SU-DHL-6 (cell line): ENCODE data around the gene EPC2.

ENCODE experiments used
- H2AFZ ChIP-seq: fragments of 200-600 bp; sonication (generic); 2 replicates; pipeline ENCODE4 v1.6.1; 2014; ENCODE audit warnings: low read depth, mild to moderate bottlenecking, moderate library complexity, mixed read lengths, antibody characterized with exemption, low read length; ENCODE audit not compliant: severe bottlenecking
- H3F3A ChIP-seq: fragments of 200-600 bp; shearing (Covaris generic); 2 replicates; pipeline ENCODE4 v1.6.0; 2016; ENCODE audit warnings: antibody characterized with exemption, mild to moderate bottlenecking; ENCODE audit not compliant: insufficient read depth
- H3K27ac ChIP-seq: fragments of 200-600 bp; sonication (generic); 2 replicates; pipeline ENCODE4 v1.5.1; 2016; ENCODE audit warnings: low read depth, mild to moderate bottlenecking, low read length, moderate library complexity, mixed read lengths
- H3K27me3 ChIP-seq: fragments of 200-600 bp; sonication (generic), shearing (Covaris generic); 2 replicates; pipeline ENCODE4 v1.6.0; 2014; ENCODE audit warnings: mild to moderate bottlenecking, low read length
- H3K36me3 ChIP-seq: fragments of 200-600 bp; sonication (generic); 2 replicates; pipeline ENCODE4 v1.6.1; 2014; ENCODE audit warnings: mild to moderate bottlenecking, low read length, mixed read lengths
- H3K4me2 ChIP-seq: fragments of 300-600, 200-600 bp; shearing (Covaris generic), sonication (generic); 2 replicates; pipeline ENCODE4 v1.6.0; 2014; ENCODE audit warnings: low read length, low read depth, mild to moderate bottlenecking; ENCODE audit not compliant: poor library complexity, severe bottlenecking
- H3K4me3 ChIP-seq: fragments of 200-600 bp; sonication (generic); 2 replicates; pipeline ENCODE4 v1.5.1; 2014; ENCODE audit warnings: antibody characterized with exemption, low read length, mild to moderate bottlenecking, mixed read lengths; ENCODE audit not compliant: insufficient read depth, poor library complexity, severe bottlenecking
- H3K79me2 ChIP-seq: fragments of 200-600 bp; sonication (generic); 2 replicates; pipeline ENCODE4 v1.6.1; 2014; ENCODE audit warnings: mild to moderate bottlenecking, low read length, moderate library complexity; ENCODE audit not compliant: insufficient read depth
- H3K9ac ChIP-seq: fragments of 200-600 bp; sonication (generic); 2 replicates; pipeline ENCODE4 v1.7.0; 2014; ENCODE audit warnings: mild to moderate bottlenecking, low read length
- H3K9me2 ChIP-seq: fragments of 200-600 bp; sonication (generic); replicated peaks from 2 replicates; pipeline ENCODE4 v1.6.1; 2014; ENCODE audit warnings: low read length; ENCODE audit not compliant: insufficient read depth
- H3K9me3 ChIP-seq: fragments of 200-600 bp; sonication (generic); 2 replicates; pipeline ENCODE4 v1.6.1; 2014; ENCODE audit warnings: low read length, mixed read lengths; ENCODE audit not compliant: insufficient read depth
- H4K20me1 ChIP-seq: fragments of 200-600 bp; sonication (generic); 2 replicates; pipeline ENCODE4 v1.6.1; 2014; ENCODE audit warnings: low read depth, mild to moderate bottlenecking, antibody characterized with exemption, low read length, moderate library complexity, mixed read lengths
- CTCF ChIP-seq: fragments of 200-600 bp; sonication (generic); IDR thresholded peaks from one replicate; pipeline ENCODE4 v1.5.1; 2017; ENCODE audit warnings: antibody characterized with exemption, mild to moderate bottlenecking, low read length, moderate library complexity; ENCODE audit not compliant: insufficient read depth, poor library complexity, severe bottlenecking
- EZH2phosphoT487 ChIP-seq: fragments of 200-600 bp; sonication (generic), shearing (Covaris generic); conservative IDR thresholded peaks from 2 replicates; pipeline ENCODE4 v1.6.1; 2018; ENCODE audit warnings: mild to moderate bottlenecking, antibody characterized with exemption, low read length, moderate library complexity, mixed read lengths

The EPC2 gene

GRCh38 chr2:148828941-148829340 lies 184.4 kb downstream of the EPC2 start:
- Histone ChIP-seq H4K20me1 (no peaks in the 10 kb centered on the region), H3K36me3 (no peaks in the 10 kb centered on the region), H3K79me2 (no peaks in the 10 kb centered on the region), H3K9ac (no peak overlapping the region), H2AFZ (no peak overlapping the region), H3K9me3 (peaks cover 5% of the 10 kb centered on the region; the same call in 1 of the 2 replicates), H3K27me3 (no peaks in the 10 kb centered on the region; the same call in 1 of the 2 replicates), H3K9me2 (no peaks in the 10 kb centered on the region), H3K27ac (no peak overlapping the region), H3K4me3 (no peak overlapping the region), H3K4me2 (no peak overlapping the region), H3F3A (no peaks in the 10 kb centered on the region)
- no peak for TF ChIP-seq CTCF
- no peak for TF ChIP-seq EZH2phosphoT487

- peaks cover 5% of the 10 kb centered on the region; the same call in 1 of the 2 replicates for H3K9me3 ChIP-seq
- no peaks in the 10 kb centered on the region for H3K36me3 ChIP-seq
- H3K4me2 ChIP-seq = no peak overlapping the region
- no peak for TF ChIP-seq EZH2phosphoT487
- TF ChIP-seq CTCF = no peak
- H3K27me3 ChIP-seq = no peaks in the 10 kb centered on the region; the same call in 1 of the 2 replicates
- H3F3A ChIP-seq = no peaks in the 10 kb centered on the region
- H2AFZ ChIP-seq = no peak overlapping the region
- no peaks in the 10 kb centered on the region for H3K9me2 ChIP-seq
- H3K27ac ChIP-seq = no peak overlapping the region
- no peak overlapping the region for H3K9ac ChIP-seq
- no peaks in the 10 kb centered on the region for H4K20me1 ChIP-seq
- H3K4me3 ChIP-seq = no peak overlapping the region
- no peaks in the 10 kb centered on the region for H3K79me2 ChIP-seq
Observed at GRCh38 chr2:148829618-148830017, 185.1 kb downstream of the EPC2 start.

- TF ChIP-seq EZH2phosphoT487 = no peak
- no peak for TF ChIP-seq CTCF
- no peak overlapping the region for H3K9ac ChIP-seq
- H2AFZ ChIP-seq = no peak overlapping the region
- H3K79me2 ChIP-seq = no peaks in the 10 kb centered on the region
- no peak overlapping the region for H3K27ac ChIP-seq
- H3K4me2 ChIP-seq = no peak overlapping the region
- no peaks in the 10 kb centered on the region for H3K9me2 ChIP-seq
- no peaks in the 10 kb centered on the region; the same call in 1 of the 2 replicates for H3K27me3 ChIP-seq
- no peaks in the 10 kb centered on the region for H3K36me3 ChIP-seq
- H4K20me1 ChIP-seq = no peaks in the 10 kb centered on the region
- H3K9me3 ChIP-seq = no peaks in the 10 kb centered on the region
- no peaks in the 10 kb centered on the region for H3F3A ChIP-seq
- H3K4me3 ChIP-seq = no peak overlapping the region
Observed at GRCh38 chr2:148832637-148833036, 188.1 kb downstream of the EPC2 start.
